Osteocyte (in vitro differentiated cells): ENCODE data around the gene LZTFL1. TPM values are rescaled to one million over a fixed set of nuclear protein-coding genes. Genes with fewer than 3 reads are reported as not detected.

Experiments used
- DNase-seq: peaks from one replicate; pipeline ENCODE4 v3.0.0; 2021; ENCODE audit warnings: mixed read lengths; ENCODE audit not compliant: unreplicated experiment; ENCODE audit errors: extremely low spot score
- H3K27ac Mint-ChIP-seq: one replicate; pipeline ENCODE4 v1.8.0; 2021; ENCODE audit warnings: mild to moderate bottlenecking, mixed read lengths; ENCODE audit not compliant: unreplicated experiment
- H3K27me3 Mint-ChIP-seq: one replicate; pipeline ENCODE4 v1.8.0; 2021; ENCODE audit warnings: mixed read lengths; ENCODE audit not compliant: unreplicated experiment
- H3K36me3 Mint-ChIP-seq: one replicate; pipeline ENCODE4 v1.8.0; 2021; ENCODE audit warnings: mixed read lengths; ENCODE audit not compliant: unreplicated experiment
- H3K4me1 Mint-ChIP-seq: one replicate; pipeline ENCODE4 v1.8.0; 2021; ENCODE audit warnings: mixed read lengths; ENCODE audit not compliant: unreplicated experiment
- H3K4me3 Mint-ChIP-seq: one replicate; pipeline ENCODE4 v1.8.0; 2021; ENCODE audit warnings: mild to moderate bottlenecking, moderate library complexity, mixed read lengths; ENCODE audit not compliant: unreplicated experiment
- H3K9me3 Mint-ChIP-seq: one replicate; pipeline ENCODE4 v1.8.0; 2021; ENCODE audit warnings: mixed read lengths; ENCODE audit not compliant: unreplicated experiment
- total RNA-seq: library from RNA; stranded (reverse); gene quantifications from 2 replicates; pipeline ENCODE4 v1.2.1, GENCODE V29; 2021
- TF ChIP-seq, protein P1 (sequence below): fragments of 200-600 bp; sonication (generic); IDR thresholded peaks from 2 replicates; pipeline ENCODE4 v1.5.0; 2021; ENCODE audit warnings: antibody characterized with exemption, mild to moderate bottlenecking, moderate library complexity

LZTFL1 gene
- total RNA-seq, 1 donor from 2014 or later: 20.2 TPM

DNA sequence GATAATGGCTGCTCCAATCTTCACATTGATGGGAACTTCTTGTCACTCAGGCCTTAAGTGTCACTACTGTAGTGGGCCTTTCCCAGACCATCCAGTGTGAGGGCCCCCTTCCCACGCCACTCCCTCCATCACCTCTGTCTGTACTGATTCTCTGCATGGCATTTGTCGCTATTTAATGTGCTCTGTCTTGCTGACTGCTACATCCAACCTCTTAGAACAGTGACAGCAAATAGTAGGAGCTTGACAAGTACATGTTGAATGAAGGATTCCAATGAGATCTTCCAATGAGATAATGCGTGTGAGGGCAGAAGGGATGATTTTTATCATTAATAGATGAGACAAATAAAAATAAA lies 38.8 kb upstream of the LZTFL1 start:
- no peaks in the 10 kb centered on the region for H3K36me3 Mint-ChIP-seq
- H3K4me1 Mint-ChIP-seq: no peaks in the 10 kb centered on the region
- no peak overlapping the region for H3K4me3 Mint-ChIP-seq
- H3K9me3 Mint-ChIP-seq: no peaks in the 10 kb centered on the region
- H3K27ac Mint-ChIP-seq: no peak overlapping the region
- H3K27me3 Mint-ChIP-seq: peaks cover 41% of the 10 kb centered on the region
- DNase-seq: no peak
- TF ChIP-seq, protein P1, sequence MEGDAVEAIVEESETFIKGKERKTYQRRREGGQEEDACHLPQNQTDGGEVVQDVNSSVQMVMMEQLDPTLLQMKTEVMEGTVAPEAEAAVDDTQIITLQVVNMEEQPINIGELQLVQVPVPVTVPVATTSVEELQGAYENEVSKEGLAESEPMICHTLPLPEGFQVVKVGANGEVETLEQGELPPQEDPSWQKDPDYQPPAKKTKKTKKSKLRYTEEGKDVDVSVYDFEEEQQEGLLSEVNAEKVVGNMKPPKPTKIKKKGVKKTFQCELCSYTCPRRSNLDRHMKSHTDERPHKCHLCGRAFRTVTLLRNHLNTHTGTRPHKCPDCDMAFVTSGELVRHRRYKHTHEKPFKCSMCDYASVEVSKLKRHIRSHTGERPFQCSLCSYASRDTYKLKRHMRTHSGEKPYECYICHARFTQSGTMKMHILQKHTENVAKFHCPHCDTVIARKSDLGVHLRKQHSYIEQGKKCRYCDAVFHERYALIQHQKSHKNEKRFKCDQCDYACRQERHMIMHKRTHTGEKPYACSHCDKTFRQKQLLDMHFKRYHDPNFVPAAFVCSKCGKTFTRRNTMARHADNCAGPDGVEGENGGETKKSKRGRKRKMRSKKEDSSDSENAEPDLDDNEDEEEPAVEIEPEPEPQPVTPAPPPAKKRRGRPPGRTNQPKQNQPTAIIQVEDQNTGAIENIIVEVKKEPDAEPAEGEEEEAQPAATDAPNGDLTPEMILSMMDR: no peak

DNA sequence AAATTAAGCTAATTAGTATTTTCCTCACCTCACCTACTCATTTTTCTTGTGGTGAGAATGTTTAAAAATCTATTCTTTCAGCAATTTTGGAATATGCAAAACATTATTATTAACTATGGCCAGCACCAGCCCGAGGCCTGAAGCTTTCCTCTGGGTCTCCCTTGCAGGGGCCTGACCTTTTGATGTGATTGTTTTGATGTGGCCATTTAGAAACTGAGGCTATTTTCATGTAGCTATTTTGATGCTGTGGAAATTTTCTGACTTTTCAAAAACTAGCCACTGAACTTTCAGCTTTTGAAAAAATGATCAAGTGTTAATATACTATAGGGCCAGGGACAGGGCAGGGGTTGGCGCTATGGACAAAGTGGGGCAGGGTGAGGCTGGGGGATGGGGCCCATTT lies 36.2 kb upstream of the LZTFL1 start:
- Mint-ChIP-seq H3K27me3 (peaks cover 46% of the 10 kb centered on the region), H3K4me1 (no peaks in the 10 kb centered on the region), H3K36me3 (no peaks in the 10 kb centered on the region), H3K27ac (no peak overlapping the region), H3K4me3 (no peak overlapping the region), H3K9me3 (no peaks in the 10 kb centered on the region)
- no peak for DNase-seq
- TF ChIP-seq, protein P1: no peak

- no peak for DNase-seq
- no peaks in the 10 kb centered on the region for H3K4me1 Mint-ChIP-seq
- H3K27ac Mint-ChIP-seq: no peak overlapping the region
- peaks cover 62% of the 10 kb centered on the region for H3K27me3 Mint-ChIP-seq
- no peak overlapping the region for H3K4me3 Mint-ChIP-seq
- H3K36me3 Mint-ChIP-seq: no peaks in the 10 kb centered on the region
- TF ChIP-seq, protein P1: no peak
- no peaks in the 10 kb centered on the region for H3K9me3 Mint-ChIP-seq
These were observed 32.9 kb upstream of the LZTFL1 start for GRCh38 chr3:45874677-45875346.

DNA sequence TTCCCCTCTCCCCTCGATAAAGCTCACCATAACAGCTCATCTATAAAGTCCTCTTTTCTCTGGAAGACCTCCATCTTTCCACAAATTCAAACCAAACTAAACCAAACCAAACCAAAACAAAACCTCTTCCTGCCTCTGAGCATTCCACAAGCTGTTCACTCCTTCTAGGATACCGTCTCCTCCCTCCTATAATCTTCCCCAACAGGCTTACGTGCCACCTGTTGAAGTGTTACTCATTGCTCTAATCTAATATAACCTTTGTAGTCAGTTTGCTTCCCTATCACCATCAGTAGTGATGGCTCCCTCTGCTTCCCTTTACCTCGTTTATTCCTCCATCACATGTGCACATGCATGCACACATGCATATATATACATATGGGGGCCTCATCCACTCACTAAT lies 31.7 kb upstream of the LZTFL1 start:
- Mint-ChIP-seq H3K9me3 (no peaks in the 10 kb centered on the region), H3K27me3 (peaks cover 69% of the 10 kb centered on the region), H3K36me3 (no peaks in the 10 kb centered on the region), H3K27ac (no peak overlapping the region), H3K4me1 (no peaks in the 10 kb centered on the region), H3K4me3 (no peak overlapping the region)
- TF ChIP-seq, protein P1: no peak
- no peak for DNase-seq

- no peak overlapping the region for H3K4me3 Mint-ChIP-seq
- no peaks in the 10 kb centered on the region for H3K4me1 Mint-ChIP-seq
- H3K9me3 Mint-ChIP-seq: no peaks in the 10 kb centered on the region
- TF ChIP-seq, protein P1: no peak
- peaks cover 69% of the 10 kb centered on the region for H3K27me3 Mint-ChIP-seq
- H3K36me3 Mint-ChIP-seq: no peaks in the 10 kb centered on the region
- no peak for DNase-seq
- no peak overlapping the region for H3K27ac Mint-ChIP-seq
These were observed 31.1 kb upstream of the LZTFL1 start for GRCh38 chr3:45873036-45873435.
